Fibroblast of the aortic adventitia (primary cell): ENCODE data around the gene AIDA. TPM values are rescaled to one million over a fixed set of nuclear protein-coding genes. Genes with fewer than 3 reads are reported as not detected.

ENCODE experiments used
- DNase-seq: peaks from one replicate; pipeline ENCODE4 v3.0.0-alpha.2; 2010; ENCODE audit warnings: low read depth
- H3K4me3 ChIP-seq: 2 replicates; pipeline ENCODE4 v1.5.1; 2011; ENCODE audit warnings: low read depth, mild to moderate bottlenecking, control low read depth, low read length, moderate library complexity
- CTCF ChIP-seq: IDR thresholded peaks from 2 replicates; pipeline ENCODE4 v1.5.1; 2011; ENCODE audit warnings: mild to moderate bottlenecking, low read length, control low read depth, inconsistent platforms; ENCODE audit not compliant: insufficient read depth
- total RNA-seq: library from RNA; depleted of rRNA; stranded (reverse); fragments of >200 nt; gene quantifications from 2 replicates; pipeline ENCODE4 v1.2.3, GENCODE V29; 2012; ENCODE audit warnings: low replicate concordance

AIDA gene
- total RNA-seq, 1 donor, result 119 TPM

DNA sequence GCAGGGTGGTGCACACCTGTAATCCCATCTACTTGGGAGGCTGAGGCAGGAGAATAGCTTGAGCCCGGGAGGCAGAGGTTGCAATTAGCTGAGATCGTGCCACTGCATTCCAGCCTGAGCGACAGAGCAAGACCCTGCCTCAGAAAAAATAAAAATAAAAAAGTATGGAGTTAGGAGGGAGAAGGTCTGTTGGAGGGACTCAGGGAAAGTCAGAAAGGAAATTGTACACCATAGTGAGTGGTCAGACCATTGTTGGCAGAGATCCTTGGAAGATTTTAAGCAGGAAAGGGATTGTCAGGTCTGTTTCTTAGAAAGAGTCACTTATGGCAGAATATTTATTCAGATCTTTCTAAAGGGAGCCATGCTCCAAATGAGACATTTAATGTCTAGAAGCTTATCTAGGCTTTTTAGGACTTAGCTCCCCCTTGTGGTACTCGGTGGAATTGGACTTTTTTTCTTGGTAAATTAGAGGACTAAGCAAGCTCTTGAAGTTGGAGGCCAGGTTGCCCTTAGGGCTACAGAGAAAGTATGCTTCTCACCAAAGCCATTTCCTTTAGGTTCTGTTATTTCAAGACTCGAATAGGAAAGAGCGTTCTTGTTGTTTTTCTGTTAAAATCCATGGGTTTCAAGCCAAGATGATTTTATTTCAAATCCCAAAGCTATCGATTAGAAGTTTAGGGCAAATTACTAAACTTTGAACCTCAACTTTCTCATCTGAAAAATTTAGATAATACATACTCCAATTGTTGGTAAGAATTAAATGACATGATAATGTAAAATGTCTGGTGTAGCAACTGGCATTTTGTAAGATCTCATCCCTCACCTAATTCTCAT is 77.9 kb downstream of the AIDA start:
- peak; percentile 96 for DNase-seq
- TF ChIP-seq CTCF, result peak; percentile 88
- H3K4me3 ChIP-seq, result no peak overlapping the region

DNA sequence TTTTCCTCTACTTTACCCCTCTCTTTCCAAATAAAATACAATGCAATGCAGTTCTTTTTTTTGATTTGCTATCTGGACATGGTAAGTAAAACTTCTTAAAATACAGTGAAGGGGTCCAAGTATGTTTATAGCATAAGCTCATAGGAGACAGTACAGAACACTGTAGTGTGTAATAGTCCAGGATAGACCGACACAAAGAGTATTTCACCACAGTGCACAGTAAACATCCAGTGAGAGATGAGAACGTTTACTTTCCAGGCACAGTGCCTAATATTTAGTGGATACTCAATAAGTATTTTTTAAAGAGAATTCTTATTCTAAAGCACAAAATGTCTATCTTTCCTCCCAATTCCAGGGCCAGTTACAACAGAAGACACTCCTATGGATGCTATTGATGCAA is 79.5 kb downstream of the AIDA start:
- no peak overlapping the region for H3K4me3 ChIP-seq
- TF ChIP-seq CTCF, result no peak
- no peak for DNase-seq

DNA sequence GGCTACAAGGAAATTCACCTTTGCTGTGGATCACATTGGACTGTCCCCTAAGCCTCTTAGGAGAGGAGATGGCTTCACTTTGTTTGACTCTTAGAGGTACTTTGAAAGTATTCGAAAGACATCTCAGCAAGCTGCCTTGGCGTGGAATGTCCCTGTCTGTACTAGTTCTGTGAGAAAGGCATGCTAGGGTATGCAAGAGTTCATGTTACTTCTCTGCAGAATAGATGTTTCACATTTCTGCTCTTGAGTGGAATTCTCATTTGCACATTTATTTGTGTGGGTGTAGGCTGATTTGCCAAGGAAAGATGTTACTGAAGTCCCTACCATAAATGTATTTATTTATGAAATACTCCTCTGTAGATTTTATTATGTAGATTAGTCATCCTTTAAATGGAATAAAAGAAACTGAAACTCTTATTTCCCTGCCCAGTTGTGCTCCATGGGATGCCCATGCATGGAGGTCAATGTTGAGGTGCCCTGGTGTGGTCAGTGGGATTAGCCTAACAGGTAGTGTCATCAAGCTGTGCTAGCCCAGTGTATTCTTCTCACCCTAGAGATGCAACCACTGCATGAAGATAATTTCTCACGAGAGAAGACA is 80.6 kb downstream of the AIDA start:
- H3K4me3 ChIP-seq, result no peak overlapping the region
- DNase-seq, result no peak
- no peak for TF ChIP-seq CTCF

DNA sequence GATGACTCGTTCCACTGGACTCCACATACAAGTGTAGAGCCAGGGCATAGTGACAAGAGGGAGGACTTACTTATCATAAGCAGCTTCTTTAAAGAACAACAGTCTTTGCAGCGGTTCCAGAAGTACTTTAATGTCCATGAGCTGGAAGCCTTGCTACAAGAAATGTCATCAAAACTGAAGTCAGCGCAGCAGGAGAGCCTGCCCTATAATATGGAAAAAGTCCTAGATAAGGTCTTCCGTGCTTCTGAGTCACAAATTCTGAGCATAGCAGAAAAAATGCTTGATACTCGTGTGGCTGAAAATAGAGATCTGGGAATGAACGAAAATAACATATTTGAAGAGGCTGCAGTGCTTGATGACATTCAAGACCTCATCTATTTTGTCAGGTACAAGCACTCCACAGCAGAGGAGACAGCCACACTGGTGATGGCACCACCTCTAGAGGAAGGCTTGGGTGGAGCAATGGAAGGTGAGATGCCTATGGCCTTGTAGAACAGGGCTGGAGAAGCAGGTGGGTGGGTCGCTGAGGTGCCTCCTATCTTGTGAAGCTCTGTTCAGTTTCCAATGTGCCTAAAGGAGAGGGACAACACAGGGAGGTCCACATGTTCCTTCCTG is 82.3 kb downstream of the AIDA start:
- H3K4me3 ChIP-seq, result no peak overlapping the region
- TF ChIP-seq CTCF, result no peak
- peak; percentile 74 for DNase-seq

- no peak overlapping the region for H3K4me3 ChIP-seq
- TF ChIP-seq CTCF, result no peak
- DNase-seq, result peak; percentile 94
Measured at GRCh38 chr1:222627232-222627631, 85.1 kb downstream of the AIDA start.

- DNase-seq, result no peak
- TF ChIP-seq CTCF, result no peak
- H3K4me3 ChIP-seq, result no peak overlapping the region
Measured at GRCh38 chr1:222624214-222624613, 88.1 kb downstream of the AIDA start.
